HepG2 (cell line): ENCODE results near the gene CNTN2. TPM values are rescaled to one million over a fixed set of nuclear protein-coding genes. Genes with fewer than 3 reads are reported as not detected.

Source experiments
- ATAC-seq: fragments of 200-7000 bp; cut with Tn5 transposase; 3 replicates; pipeline ENCODE4 v1.9.1; 2020; ENCODE audit warnings: mild to moderate bottlenecking, moderate library complexity
- BruUV-seq: library from RNA; stranded (reverse); fragments of 400-500 nt; replicated peaks from 2 replicates; lab custom pipeline; 2021; lab: Mats Ljungman, UMichigan
- CTCF ChIA-PET: fragments of 300-600 bp; formaldehyde crosslinking; extraction: SDS; loops from one replicate; lab custom pipeline; 2021; ENCODE audit warnings: low total read pairs, inconsistent platforms, low intra/inter-chr PET ratio; lab: Yijun Ruan, JAX
- POLR2A ChIA-PET: fragments of 350-600 bp; sonication (Branson Sonifier 250); formaldehyde crosslinking; loops from one replicate; lab custom pipeline; 2020; ENCODE audit warnings: antibody characterized with exemption, inconsistent platforms; lab: Yijun Ruan, JAX
- DNase-seq: peaks from one replicate; pipeline ENCODE4 v3.0.0-alpha.2; 2015; ENCODE audit warnings: low spot score
- FAIRE-seq: peaks from 3 replicates; lab custom pipeline; 2011; peaks lifted over from hg19 to GRCh38; lab: Jason Lieb, UNC
- H2AFZ ChIP-seq: one replicate; pipeline ENCODE4 v1.6.1; 2011; ENCODE audit warnings: low read length, inconsistent platforms
- H3K27ac ChIP-seq: fragments of 300-600 bp; 3 replicates; pipeline ENCODE4 v1.8.0; 2011; ENCODE audit warnings: mixed run types, mild to moderate bottlenecking, mixed read lengths, low read length, inconsistent platforms; ENCODE audit not compliant: insufficient read depth; ENCODE audit errors: extremely low read length
- H3K27me3 ChIP-seq, 2 experiments: fragments of 200-600 bp in 1 of 2; 2 replicates in 1 of 2; 3 replicates in 1 of 2; pipeline versions ENCODE4 v1.6.0 to v1.8.0; 2011; ENCODE audit warnings: low read length in 2 of 2, mild to moderate bottlenecking in 2 of 2, moderate library complexity in 2 of 2, inconsistent platforms in 1 of 2; ENCODE audit not compliant: insufficient read depth in 2 of 2, control insufficient read depth in 1 of 2
- H3K36me3 ChIP-seq, 2 experiments: fragments of 200-600 bp in 1 of 2; replicated peaks in 1 of 2; 2 replicates in 1 of 2; 3 replicates in 1 of 2; pipeline versions ENCODE4 v1.5.1 to v1.8.0; 2011; ENCODE audit warnings: low read length in 2 of 2, inconsistent platforms in 1 of 2; ENCODE audit not compliant: insufficient read depth in 2 of 2, control insufficient read depth in 1 of 2
- H3K4me1 ChIP-seq: 2 replicates; pipeline ENCODE4 v1.5.1; 2012; ENCODE audit warnings: low read length, inconsistent platforms; ENCODE audit not compliant: insufficient read depth
- H3K4me2 ChIP-seq: 2 replicates; pipeline ENCODE4 v1.6.0; 2011; ENCODE audit warnings: low read depth, low read length, inconsistent platforms
- H3K4me3 ChIP-seq, 3 experiments: fragments of 200-600 bp in 1 of 3; sonication (generic), shearing (Covaris generic) in 1 of 3; replicated peaks in 1 of 3; 2 replicates each; pipeline ENCODE4 v1.5.1; 2011 to 2016; ENCODE audit warnings: low read length in 3 of 3, inconsistent platforms in 2 of 3, low read depth in 2 of 3, mild to moderate bottlenecking in 2 of 3, control low read depth in 1 of 3, mixed read lengths in 1 of 3; ENCODE audit not compliant: insufficient read depth in 1 of 3
- H3K79me2 ChIP-seq: one replicate; pipeline ENCODE4 v1.6.1; 2011; ENCODE audit warnings: low read length, inconsistent platforms; ENCODE audit not compliant: insufficient read depth
- H3K9ac ChIP-seq: 2 replicates; pipeline ENCODE4 v1.6.0; 2011; ENCODE audit warnings: mild to moderate bottlenecking, low read depth, low read length, inconsistent platforms; ENCODE audit not compliant: insufficient read depth
- H3K9me3 ChIP-seq: 2 replicates; pipeline ENCODE4 v1.5.1; 2012; ENCODE audit warnings: mild to moderate bottlenecking, low read length
- H4K20me1 ChIP-seq: 2 replicates; pipeline ENCODE4 v1.6.0; 2011; ENCODE audit warnings: inconsistent platforms, mild to moderate bottlenecking, low read length, moderate library complexity; ENCODE audit not compliant: insufficient read depth
- ARHGAP35 ChIP-seq: sonication (generic); formaldehyde crosslinking; IDR thresholded peaks from 2 replicates; pipeline ENCODE4 v1.9.0; 2022; ENCODE audit warnings: mild to moderate bottlenecking, inconsistent platforms, moderate library complexity, missing genetic modification reagents, borderline replicate concordance
- EZH2 ChIP-seq: conservative IDR thresholded peaks from 2 replicates; pipeline ENCODE4 v1.6.1; 2012; ENCODE audit warnings: mild to moderate bottlenecking, low read depth, low read length, moderate library complexity
- JUN ChIP-seq: sonication (generic); formaldehyde crosslinking; IDR thresholded peaks from 2 replicates; pipeline ENCODE4 v1.4.0; 2020; ENCODE audit warnings: mild to moderate bottlenecking, missing genetic modification reagents
- NFYB ChIP-seq: sonication (generic); formaldehyde crosslinking; IDR thresholded peaks from 2 replicates; pipeline ENCODE4 v1.4.0; 2020; ENCODE audit warnings: missing genetic modification reagents
- RXRB ChIP-seq: IDR thresholded peaks from 2 replicates; pipeline ENCODE4 v1.6.1; 2016; ENCODE audit warnings: borderline replicate concordance, missing genetic modification reagents, missing compliant biosample characterization
- SIX4 ChIP-seq: sonication (generic); formaldehyde crosslinking; IDR thresholded peaks from 2 replicates; pipeline ENCODE4 v1.4.0; 2020; ENCODE audit warnings: missing genetic modification reagents
- SP5 ChIP-seq: IDR thresholded peaks from 2 replicates; pipeline ENCODE4 v1.6.1; 2016; ENCODE audit warnings: low read depth, borderline replicate concordance
- STAT5B ChIP-seq: sonication (generic); formaldehyde crosslinking; IDR thresholded peaks from 2 replicates; pipeline ENCODE4 v1.4.0; 2020; ENCODE audit warnings: missing genetic modification reagents
- ZBTB7A ChIP-seq: sonication (generic); formaldehyde crosslinking; IDR thresholded peaks from 2 replicates; pipeline ENCODE4 v1.8.0; 2022; ENCODE audit warnings: mild to moderate bottlenecking, missing genetic modification reagents
- ZNF275 ChIP-seq: sonication (generic); formaldehyde crosslinking; IDR thresholded peaks from 2 replicates; pipeline ENCODE4 v1.8.0; 2022; ENCODE audit warnings: missing genetic modification reagents, mild to moderate bottlenecking, inconsistent platforms, borderline replicate concordance
- ZNF33A ChIP-seq: sonication (generic); formaldehyde crosslinking; IDR thresholded peaks from 2 replicates; pipeline ENCODE4 v1.5.1; 2020; ENCODE audit warnings: missing genetic modification reagents, mild to moderate bottlenecking, moderate library complexity, borderline replicate concordance
- ZNF547 ChIP-seq: sonication (generic); formaldehyde crosslinking; IDR thresholded peaks from 2 replicates; pipeline ENCODE4 v1.5.1; 2020; ENCODE audit warnings: mild to moderate bottlenecking, missing genetic modification reagents
- ZNF773 ChIP-seq: sonication (generic); formaldehyde crosslinking; IDR thresholded peaks from 2 replicates; pipeline ENCODE4 v1.4.0; 2020; ENCODE audit warnings: missing genetic modification reagents, borderline replicate concordance
- WGBS: methylation state at CpG from one replicate; pipeline ENCODE4 v1.1.6; 2017; ENCODE audit warnings: low lambda C conversion rate; 5-methylcytosine and 5-hydroxymethylcytosine counted together
- in situ Hi-C: cut with HindIII; loops from 2 replicates; pipeline ENCODE4 v1.10.0; 2017; ENCODE audit warnings: low pct_unique_long_range_greater_than_20kb; ENCODE audit not compliant: extremely low pct_ligation_motif_present
- intact Hi-C: fragments of 100-400 bp; cut with micrococcal nuclease; formaldehyde crosslinking; loops from one replicate; pipeline ENCODE4 v1.10.0; 2022; ENCODE audit not compliant: unreplicated experiment
- polyA plus RNA-seq, 8 experiments: library from polyadenylated mRNA; depleted of rRNA in 3 of 8; stranded (reverse) in 7 of 8; unstranded in 1 of 8; fragments of >200 nt; fragmentation: Illumina TruSeq in 4 of 8; extraction: Trizol in 4 of 8; gene quantifications; 2 replicates each; pipeline versions ENCODE4 v1.2.1 to v1.2.3, GENCODE V29; 2011 to 2016; ENCODE audit warnings: low read depth in 4 of 8, missing spikeins in 1 of 8, mixed read lengths in 1 of 8; ENCODE audit not compliant: insufficient read depth in 1 of 8
- total RNA-seq, 5 experiments: library from RNA; depleted of rRNA; stranded (reverse); fragments of >200 nt; fragmentation: Illumina TruSeq; extraction: Trizol; gene quantifications; 2 replicates each; pipeline ENCODE4 v1.2.3, GENCODE V29; 2016; ENCODE audit warnings: low read depth in 1 of 5

Gene CNTN2
- total and polyA plus RNA-seq, 2 of the 13 experiments (the other 11 are each of a cell fraction or from before 2014, with no cell fraction given) = not detected

DNA sequence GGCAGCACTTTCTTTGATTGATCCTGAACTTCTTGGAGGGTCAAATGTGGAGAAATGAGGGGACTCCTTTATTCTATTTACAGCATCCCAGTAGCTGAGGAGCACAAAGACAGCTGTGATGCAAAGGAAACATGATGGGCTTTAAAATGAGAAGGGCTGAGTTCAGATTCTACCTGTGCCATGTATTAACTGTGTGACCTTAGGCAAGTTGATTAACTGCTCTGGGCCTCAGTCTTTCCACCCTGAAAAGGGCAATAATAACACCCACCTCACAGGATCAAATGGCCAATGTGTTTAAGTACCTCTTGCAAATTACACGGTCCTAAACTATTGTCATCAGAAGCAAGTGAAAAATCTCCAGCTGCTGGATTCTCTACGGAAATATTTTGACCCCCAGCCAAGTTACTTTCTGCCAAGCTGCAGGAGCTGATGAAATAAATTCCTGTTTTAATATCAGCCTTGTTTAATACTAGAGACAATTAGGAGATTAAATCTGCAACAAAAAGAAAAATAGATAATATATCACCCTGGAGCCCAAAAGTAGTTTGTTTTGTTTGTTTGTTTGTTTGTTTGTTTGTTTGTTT, 25.5 kb downstream of the CNTN2 start:
- no peak overlapping the region for H3K9ac ChIP-seq
- no peaks in the 10 kb centered on the region for H3K36me3 ChIP-seq
- POLR2A ChIA-PET = no interaction called here
- no peaks in the 10 kb centered on the region for H3K79me2 ChIP-seq
- FAIRE-seq = no peak
- TF ChIP-seq ZNF33A (CRISPR knock-in tag) (no peak), ZNF547 (CRISPR knock-in tag) (no peak), JUN (CRISPR knock-in tag) (no peak), ARHGAP35 (CRISPR knock-in tag) (no peak), ZNF773 (CRISPR knock-in tag) (no peak), EZH2 (no peak), SP5 (CRISPR knock-in tag) (no peak), SIX4 (CRISPR knock-in tag) (no peak), RXRB (CRISPR knock-in tag) (no peak), NFYB (CRISPR knock-in tag) (no peak), ZNF275 (CRISPR knock-in tag) (no peak), STAT5B (no peak), ZBTB7A (CRISPR knock-in tag) (no peak)
- TF ChIP-seq, all 625 proteins: peak for 0
- intact Hi-C loops (no loop called here), in situ Hi-C loops (loop anchor here (10.0 kb wide), 1 partner anchor 186 kb away; no protein-coding TSS in a partner anchor)
- no TSS peak for BruUV-seq
- Histone ChIP-seq H3K4me3 (no peak overlapping the region), H2AFZ (no peak overlapping the region), H4K20me1 (no peaks in the 10 kb centered on the region), H3K4me1 (no peaks in the 10 kb centered on the region), H3K9me3 (no peaks in the 10 kb centered on the region), H3K4me2 (no peak overlapping the region), H3K27ac (no peak overlapping the region), H3K27me3 (peaks cover 0 to 31% of the 10 kb centered on the region in 2 experiments; a peak in 3 of 5 replicates)
- CTCF ChIA-PET = no interaction called here
- ATAC-seq (no peak), DNase-seq (no peak)
- 2% methylated on average over 2 of the region's 2 CpGs for WGBS
